Neuronal stem cell (in vitro differentiated cells): ENCODE results near the gene RUFY4.

ENCODE experiments used
- DNase-seq: peaks from one replicate; pipeline ENCODE4 v3.0.0-alpha.2; 2013; ENCODE audit warnings: low spot score
- H2AFZ ChIP-seq: one replicate; pipeline ENCODE4 v1.6.1; 2013; ENCODE audit warnings: mild to moderate bottlenecking, low read length, inconsistent platforms
- H2AK5ac ChIP-seq: 2 replicates; pipeline ENCODE4 v1.6.1; 2013; ENCODE audit warnings: low read depth, mild to moderate bottlenecking, inconsistent platforms, low read length, moderate library complexity, mixed read lengths
- H2BK120ac ChIP-seq: 2 replicates; pipeline ENCODE4 v1.6.1; 2013; ENCODE audit warnings: low read depth, mild to moderate bottlenecking, inconsistent platforms, low read length, moderate library complexity, mixed read lengths
- H2BK12ac ChIP-seq: one replicate; pipeline ENCODE4 v1.6.1; 2013; ENCODE audit warnings: low read length, inconsistent platforms
- H2BK15ac ChIP-seq: 2 replicates; pipeline ENCODE4 v1.6.1; 2013; ENCODE audit warnings: mild to moderate bottlenecking, low read length, inconsistent platforms, mixed read lengths
- H2BK5ac ChIP-seq: one replicate; pipeline ENCODE4 v1.6.1; 2013; ENCODE audit warnings: inconsistent platforms, mild to moderate bottlenecking, low read length, moderate library complexity
- H3K14ac ChIP-seq: one replicate; pipeline ENCODE4 v1.6.1; 2013; ENCODE audit warnings: low read length, inconsistent platforms
- H3K18ac ChIP-seq: 2 replicates; pipeline ENCODE4 v1.6.1; 2013; ENCODE audit warnings: low read length, inconsistent platforms
- H3K23ac ChIP-seq: 2 replicates; pipeline ENCODE4 v1.6.1; 2013; ENCODE audit warnings: low read depth, mild to moderate bottlenecking, mixed read lengths, low read length, inconsistent platforms; ENCODE audit not compliant: poor library complexity
- H3K27ac ChIP-seq: replicated peaks from 3 replicates; pipeline ENCODE4 v1.5.1; 2013; ENCODE audit warnings: low read length, inconsistent platforms
- H3K27me3 ChIP-seq, 3 experiments: 2 replicates each; pipeline ENCODE4 v1.6.1; 2013; ENCODE audit warnings: low read length in 3 of 3, mild to moderate bottlenecking in 2 of 3, inconsistent platforms in 1 of 3, low read depth in 1 of 3, mixed read lengths in 1 of 3, moderate library complexity in 1 of 3; ENCODE audit not compliant: control insufficient read depth in 3 of 3, insufficient read depth in 3 of 3
- H3K36me3 ChIP-seq, 2 donors: replicated peaks in 1 of 2; 2 replicates each; pipeline ENCODE4 v1.6.1; 2013; ENCODE audit warnings: low read length in 2 of 2; ENCODE audit not compliant: control insufficient read depth in 2 of 2, insufficient read depth in 2 of 2
- H3K4ac ChIP-seq: 2 replicates; pipeline ENCODE4 v1.6.1; 2013; ENCODE audit warnings: inconsistent platforms, mild to moderate bottlenecking, low read length, moderate library complexity
- H3K4me1 ChIP-seq, 2 donors: 1 replicate in 1 of 2; 2 replicates in 1 of 2; pipeline ENCODE4 v1.6.1; 2013; ENCODE audit warnings: low read length in 2 of 2, low read depth in 1 of 2; ENCODE audit not compliant: control insufficient read depth in 2 of 2, insufficient read depth in 1 of 2
- H3K4me2 ChIP-seq: one replicate; pipeline ENCODE4 v1.6.1; 2013; ENCODE audit warnings: mild to moderate bottlenecking, low read length, inconsistent platforms; ENCODE audit not compliant: insufficient read depth, poor library complexity, severe bottlenecking
- H3K4me3 ChIP-seq, 2 donors: 2 replicates each; pipeline ENCODE4 v1.5.1; 2013; ENCODE audit warnings: low read length in 2 of 2, mild to moderate bottlenecking in 2 of 2, inconsistent platforms in 1 of 2, moderate library complexity in 1 of 2
- H3K79me1 ChIP-seq: one replicate; pipeline ENCODE4 v1.6.1; 2013; ENCODE audit warnings: low read depth, mild to moderate bottlenecking, inconsistent platforms, low read length, moderate library complexity
- H3K9ac ChIP-seq: one replicate; pipeline ENCODE4 v1.6.1; 2013; ENCODE audit warnings: mild to moderate bottlenecking, low read depth, low read length, inconsistent platforms; ENCODE audit not compliant: poor library complexity
- H3K9me3 ChIP-seq, 2 donors: replicated peaks in 1 of 2; 2 replicates each; pipeline versions ENCODE3 to v1.6.1; 2013; ENCODE audit warnings: low read length in 2 of 2, mild to moderate bottlenecking in 2 of 2, inconsistent platforms in 1 of 2, low read depth in 1 of 2, mixed read lengths in 1 of 2, moderate library complexity in 1 of 2; ENCODE audit not compliant: control insufficient read depth in 2 of 2, insufficient read depth in 1 of 2
- H4K8ac ChIP-seq: one replicate; pipeline ENCODE4 v1.6.1; 2013; ENCODE audit warnings: low read depth, mild to moderate bottlenecking, inconsistent platforms, low read length, moderate library complexity
- H4K91ac ChIP-seq: one replicate; pipeline ENCODE4 v1.6.1; 2013; ENCODE audit warnings: low read length, low read depth, mild to moderate bottlenecking, inconsistent platforms; ENCODE audit not compliant: poor library complexity
- WGBS, 2 donors: extraction: QIAGEN DNeasy Blood & Tissue Kit; methylation state at CpG; one replicate each; pipeline ENCODE4 v1.1.7; 2013; ENCODE audit warnings: missing lambda C conversion rate in 2 of 2, mixed read lengths in 1 of 2; ENCODE audit not compliant: insufficient read length in 2 of 2, insufficient replicate concordance in 1 of 2; ENCODE audit errors: extremely low coverage in 2 of 2; 5-methylcytosine and 5-hydroxymethylcytosine counted together

Gene RUFY4

DNA sequence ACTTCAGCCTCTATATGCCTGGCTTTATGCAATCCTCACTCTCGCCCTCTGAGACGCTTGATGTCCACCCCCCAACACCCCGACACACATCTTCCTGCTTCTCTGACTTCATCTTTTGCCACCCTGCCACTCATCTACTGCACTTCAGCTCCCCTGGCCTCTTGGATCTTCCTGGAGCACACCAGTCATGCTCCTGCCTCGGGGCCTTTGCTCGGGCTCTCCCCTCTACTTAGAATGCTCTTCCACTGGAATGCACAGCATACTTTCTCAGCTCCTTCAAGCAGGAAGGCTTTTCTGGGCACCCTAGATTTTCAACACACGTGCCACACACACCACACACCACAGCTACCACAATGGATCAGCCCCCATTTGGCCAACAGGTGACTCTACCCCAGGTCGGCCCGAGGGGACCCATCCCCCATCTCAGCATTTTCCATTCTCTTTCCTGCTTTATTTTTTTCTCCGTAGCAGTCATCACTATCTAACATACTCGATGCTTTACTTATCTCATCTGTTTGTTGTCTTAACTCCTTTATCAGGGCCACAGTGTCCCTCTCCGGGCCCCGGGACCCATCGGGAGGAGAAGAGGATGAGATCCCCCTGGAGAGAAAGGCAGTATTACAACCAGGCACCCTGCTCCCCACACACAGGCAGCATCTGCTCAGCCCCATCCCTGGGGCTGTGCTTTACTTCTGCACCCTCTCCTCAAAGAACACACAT lies 2.3 kb downstream of the RUFY4 start:
- H3K4me2 ChIP-seq: no peak overlapping the region
- H3K36me3 ChIP-seq: no peaks in the 10 kb centered on the region
- H4K91ac ChIP-seq: no peak overlapping the region
- no peak overlapping the region for H2AFZ ChIP-seq
- H2BK5ac ChIP-seq: no peak overlapping the region
- no peak for DNase-seq
- H2BK120ac ChIP-seq: no peak overlapping the region
- H3K4me1 ChIP-seq: peaks cover 0 to 7% of the 10 kb centered on the region in 2 donors
- no peak overlapping the region for H2BK15ac ChIP-seq
- no peak overlapping the region for H3K23ac ChIP-seq
- H3K79me1 ChIP-seq: no peaks in the 10 kb centered on the region
- H4K8ac ChIP-seq: no peak overlapping the region
- H3K4me3 ChIP-seq: no peak overlapping the region
- no peak overlapping the region for H3K4ac ChIP-seq
- H3K14ac ChIP-seq: no peak overlapping the region
- no peaks in the 10 kb centered on the region for H3K9me3 ChIP-seq
- no peak overlapping the region for H3K9ac ChIP-seq
- H3K27ac ChIP-seq: no peak overlapping the region
- no peak overlapping the region for H3K18ac ChIP-seq
- WGBS, 2 donors: no CpG with 5 or more reads among the region's 13 CpGs
- H3K27me3 ChIP-seq: peaks cover 0 to 25% (median 7%) of the 10 kb centered on the region in 3 experiments
- no peak overlapping the region for H2BK12ac ChIP-seq
- H2AK5ac ChIP-seq: peak overlapping the region; percentile 25

DNA sequence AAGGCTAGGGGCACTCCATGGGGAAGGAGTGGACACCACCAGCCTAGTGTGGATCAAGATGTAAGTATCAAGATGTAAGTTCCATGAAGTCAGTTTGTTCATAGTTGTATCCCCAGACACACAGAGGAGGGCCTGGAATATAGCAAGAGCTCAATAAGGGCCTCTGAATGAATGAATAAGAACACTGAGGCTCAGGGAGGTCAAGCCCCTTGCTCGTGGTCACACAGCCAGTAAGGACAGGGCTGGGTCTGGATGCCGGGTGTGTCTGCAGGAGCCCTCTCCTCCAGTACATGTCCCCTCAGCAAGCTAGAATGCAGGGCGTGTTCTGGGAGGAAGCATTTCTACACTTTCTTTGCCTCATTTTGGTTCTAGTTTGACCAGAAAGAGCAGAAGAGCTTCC lies 2.9 kb downstream of the RUFY4 start:
- Histone ChIP-seq H2BK5ac (no peak overlapping the region), H2BK15ac (no peak overlapping the region), H3K18ac (no peak overlapping the region), H3K4ac (no peak overlapping the region), H3K27ac (no peak overlapping the region), H3K9ac (no peak overlapping the region), H3K23ac (no peak overlapping the region), H3K36me3 (no peaks in the 10 kb centered on the region), H3K4me1 (peaks cover 0 to 8% of the 10 kb centered on the region in 2 donors), H3K4me2 (no peak overlapping the region), H4K8ac (no peak overlapping the region), H4K91ac (no peak overlapping the region), H2AFZ (no peak overlapping the region), H2AK5ac (no peak overlapping the region), H3K9me3 (no peaks in the 10 kb centered on the region), H2BK120ac (peak overlapping the region; percentile 35), H3K27me3 (peaks cover 0 to 25% (median 7%) of the 10 kb centered on the region in 3 experiments), H2BK12ac (no peak overlapping the region), H3K14ac (no peak overlapping the region), H3K4me3 (no peak overlapping the region), H3K79me1 (no peaks in the 10 kb centered on the region)
- WGBS, 2 donors: no CpG with 5 or more reads among the region's 3 CpGs
- DNase-seq: no peak

DNA sequence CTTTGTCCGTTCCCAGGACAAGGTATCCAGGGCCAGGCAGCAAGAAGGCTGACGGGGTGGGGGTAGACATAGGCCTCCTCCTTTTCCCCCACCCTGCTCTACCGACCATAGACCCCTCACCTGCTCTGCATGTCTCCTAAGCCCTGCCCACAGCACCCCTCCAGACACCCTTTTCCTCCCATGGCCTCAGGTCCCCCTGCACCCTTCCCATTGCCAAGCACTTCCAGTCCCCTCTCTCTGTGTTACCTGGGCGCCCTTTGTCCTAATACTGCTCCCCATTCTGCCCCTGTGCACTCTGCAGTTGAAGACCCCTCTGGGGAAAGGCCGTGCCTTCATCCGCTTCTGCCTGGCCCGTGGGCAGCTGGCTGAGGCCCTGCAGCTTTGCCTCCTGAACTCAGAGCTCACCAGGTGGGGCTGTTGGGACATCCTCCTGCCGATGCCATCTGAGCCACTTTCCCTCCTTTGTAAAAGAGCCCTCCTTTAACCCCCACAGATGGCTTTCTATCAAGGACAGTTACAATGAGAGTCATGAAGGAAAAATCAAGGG lies 3.5 kb downstream of the RUFY4 start:
- Histone ChIP-seq H3K9me3 (no peaks in the 10 kb centered on the region), H2BK12ac (no peak overlapping the region), H3K79me1 (no peaks in the 10 kb centered on the region), H3K23ac (no peak overlapping the region), H2BK15ac (no peak overlapping the region), H2AFZ (no peak overlapping the region), H2BK5ac (no peak overlapping the region), H2BK120ac (peak overlapping the region; percentile 35), H3K4me1 (peaks cover 0 to 8% of the 10 kb centered on the region in 2 donors), H3K4me2 (no peak overlapping the region), H3K9ac (no peak overlapping the region), H4K91ac (no peak overlapping the region), H3K36me3 (no peaks in the 10 kb centered on the region), H3K27me3 (peaks cover 0 to 19% (median 7%) of the 10 kb centered on the region in 3 experiments), H3K14ac (no peak overlapping the region), H3K27ac (no peak overlapping the region), H3K18ac (peak overlapping the region; percentile 29), H2AK5ac (no peak overlapping the region), H3K4ac (no peak overlapping the region), H4K8ac (no peak overlapping the region), H3K4me3 (no peak overlapping the region)
- WGBS, 2 donors: no CpG with 5 or more reads among the region's 8 CpGs
- DNase-seq: no peak

DNA sequence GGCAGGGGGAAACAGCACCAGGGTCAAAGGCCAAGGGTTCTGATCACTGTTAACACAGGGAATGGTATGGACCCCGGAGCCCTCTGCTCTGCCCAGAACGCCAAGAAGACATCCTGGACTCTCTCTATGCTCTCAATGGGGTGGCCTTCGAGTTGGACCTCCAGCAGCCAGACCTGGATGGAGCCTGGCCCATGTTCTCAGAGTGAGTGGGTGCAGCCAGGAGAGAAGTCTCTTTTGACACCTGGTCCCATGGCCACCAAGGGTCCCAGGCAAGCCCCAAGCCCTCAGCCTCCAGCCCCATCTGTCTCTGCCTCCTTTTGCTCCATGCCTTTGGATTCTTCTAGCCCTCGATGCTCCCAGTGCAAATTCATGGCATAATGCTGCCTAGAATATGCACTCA lies 4.1 kb downstream of the RUFY4 start:
- Histone ChIP-seq H2AFZ (no peak overlapping the region), H3K23ac (no peak overlapping the region), H2BK5ac (no peak overlapping the region), H3K79me1 (no peaks in the 10 kb centered on the region), H3K27ac (no peak overlapping the region), H3K4me2 (no peak overlapping the region), H2BK12ac (no peak overlapping the region), H3K14ac (no peak overlapping the region), H2AK5ac (no peak overlapping the region), H2BK120ac (no peak overlapping the region), H4K91ac (no peak overlapping the region), H3K4me3 (peak overlapping the region in 1 of 2 donors; percentile 22), H4K8ac (no peak overlapping the region), H3K4ac (no peak overlapping the region), H3K27me3 (peaks cover 0 to 13% (median 6%) of the 10 kb centered on the region in 3 experiments), H3K18ac (peak overlapping the region; percentile 8), H2BK15ac (no peak overlapping the region), H3K9me3 (no peaks in the 10 kb centered on the region), H3K9ac (no peak overlapping the region), H3K4me1 (peaks cover 0 to 8% of the 10 kb centered on the region in 2 donors), H3K36me3 (no peaks in the 10 kb centered on the region)
- no CpG with 5 or more reads among the region's 4 CpGs for WGBS, 2 donors
- no peak for DNase-seq
